ENCODE results near the gene CTIF. TPM values are rescaled to one million over a fixed set of nuclear protein-coding genes. Genes with fewer than 3 reads are reported as not detected.

CTIF gene
- total RNA-seq, 1 experiment from 2014 or later: 26.5 TPM

GRCh38 chr18:48590678-48591077 lies 51.8 kb downstream of the CTIF start:
- ATAC-seq (peak; percentile 45; the same call in 1 of the 2 replicates), DNase-seq (ENCODE audit: low read depth, low spot score) (no peak)
- no peaks in the 10 kb centered on the region for H3K4me1 ChIP-seq (ENCODE audit: control insufficient read depth, insufficient read depth, low read length)
- no peak overlapping the region for H3K4me3 ChIP-seq (ENCODE audit: low read depth in 2 of 2, low read length in 2 of 2)
- no peaks in the 10 kb centered on the region for H3K36me3 ChIP-seq (ENCODE audit: control insufficient read depth, insufficient read depth, low read length)
- no TSS peak for BruUV-seq (replicated peaks)
- H3K9me3 ChIP-seq (ENCODE audit: control insufficient read depth, insufficient read depth, low read depth, low read length): no peaks in the 10 kb centered on the region
- CTCF ChIA-PET: interaction anchor here (0.5 kb wide), 1 partner anchor 1663 kb away, joined by 3 read pairs; no protein-coding TSS in a partner anchor
- intact Hi-C loops (cut with micrococcal nuclease; ENCODE audit: unreplicated experiment) (no loop called here), in situ Hi-C loops (cut with HindIII; ENCODE audit: low pct_unique_long_range_greater_than_20kb, low sequenced_read_pairs) (no loop called here)
- no peaks in the 10 kb centered on the region for H3K27me3 ChIP-seq (ENCODE audit: control insufficient read depth, insufficient read depth, low read length)
- no peak overlapping the region for H3K27ac ChIP-seq (ENCODE audit: low read length)
- POLR2A ChIA-PET: no interaction called here
- no peak for TF ChIP-seq POLR2AphosphoS5 (IDR thresholded peaks at IDR 0.05; ENCODE audit: low read depth, low read length)

GRCh38 chr18:48592540-48593171 lies 53.8 kb downstream of the CTIF start:
- in situ Hi-C loops (cut with HindIII; ENCODE audit: low pct_unique_long_range_greater_than_20kb, low sequenced_read_pairs): no loop called here
- CTCF ChIA-PET: no interaction called here

More at GRCh38 chr18:48592540-48593171, 53.8 kb downstream of the CTIF start:
- POLR2A ChIA-PET: no interaction called here
- H3K27ac ChIP-seq (ENCODE audit: low read length): no peak overlapping the region
- no TSS peak for BruUV-seq (replicated peaks)
- no peak for ATAC-seq
- no peaks in the 10 kb centered on the region for H3K36me3 ChIP-seq (ENCODE audit: control insufficient read depth, insufficient read depth, low read length)
- intact Hi-C loops (cut with micrococcal nuclease; ENCODE audit: unreplicated experiment): no loop called here
- H3K4me1 ChIP-seq (ENCODE audit: control insufficient read depth, insufficient read depth, low read length): no peaks in the 10 kb centered on the region
- H3K4me3 ChIP-seq (ENCODE audit: low read depth in 2 of 2, low read length in 2 of 2): no peak overlapping the region
- TF ChIP-seq POLR2AphosphoS5 (IDR thresholded peaks at IDR 0.05; ENCODE audit: low read depth, low read length) (no peak), TCF7L2 (IDR thresholded peaks at IDR 0.05; ENCODE audit: low read depth, low read length) (no peak), REST (IDR thresholded peaks at IDR 0.05; ENCODE audit: insufficient read depth in 1 of 2, low read depth in 2 of 2, low read length in 1 of 2) (no peak), CTCF (IDR thresholded peaks at IDR 0.05) (no peak), SIN3A (IDR thresholded peaks at IDR 0.05; ENCODE audit: borderline replicate concordance, insufficient read depth, low read depth, low read length) (no peak)
- no peaks in the 10 kb centered on the region for H3K9me3 ChIP-seq (ENCODE audit: control insufficient read depth, insufficient read depth, low read depth, low read length)
- H3K27me3 ChIP-seq (ENCODE audit: control insufficient read depth, insufficient read depth, low read length): no peaks in the 10 kb centered on the region
- DNase-seq (ENCODE audit: low read depth, low spot score): no peak
